Measurements from ENCODE around the gene FTCDNL1. TPM values are rescaled to one million over a fixed set of nuclear protein-coding genes. Genes with fewer than 3 reads are reported as not detected.

FTCDNL1 gene
- polyA plus RNA-seq, 2 of the 4 experiments (the other 2 are of a cell fraction) = 2.1 to 5.2 TPM

DNA sequence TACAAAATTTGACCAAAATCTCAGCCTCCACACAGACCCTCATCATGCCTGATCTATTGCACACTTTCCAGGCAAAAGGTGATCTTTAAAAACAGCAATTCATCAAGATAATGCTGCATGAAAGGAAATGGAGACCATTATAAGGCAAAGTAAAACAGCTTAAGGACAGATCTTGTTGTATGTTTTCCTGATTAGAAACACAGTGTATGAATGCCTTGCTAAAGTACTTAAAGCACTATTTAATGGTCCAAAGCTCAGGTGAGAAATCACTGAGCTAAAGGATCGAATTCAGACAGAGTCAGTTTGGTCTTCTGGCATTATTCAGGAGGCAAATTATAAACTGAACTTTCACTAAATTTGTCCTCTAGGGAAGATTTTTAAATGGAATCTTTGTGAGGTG is 18.7 kb upstream of the FTCDNL1 start (continued):
- TF ChIP-seq CEBPB (IDR thresholded peaks at IDR 0.05) (no peak), HDAC2 (IDR thresholded peaks at IDR 0.05) (no peak), KDM1A (IDR thresholded peaks at IDR 0.05; ENCODE audit: low read depth) (no peak), JUNB (IDR thresholded peaks at IDR 0.05) (no peak), ESRRA (IDR thresholded peaks at IDR 0.05; ENCODE audit: borderline replicate concordance, low read length) (no peak), SREBF2 (IDR thresholded peaks at IDR 0.05) (no peak), NPAS2 (CRISPR knock-in tag; IDR thresholded peaks at IDR 0.05; ENCODE audit: borderline replicate concordance) (no peak), TFCP2L1 (CRISPR knock-in tag; IDR thresholded peaks at IDR 0.05) (no peak)

DNA sequence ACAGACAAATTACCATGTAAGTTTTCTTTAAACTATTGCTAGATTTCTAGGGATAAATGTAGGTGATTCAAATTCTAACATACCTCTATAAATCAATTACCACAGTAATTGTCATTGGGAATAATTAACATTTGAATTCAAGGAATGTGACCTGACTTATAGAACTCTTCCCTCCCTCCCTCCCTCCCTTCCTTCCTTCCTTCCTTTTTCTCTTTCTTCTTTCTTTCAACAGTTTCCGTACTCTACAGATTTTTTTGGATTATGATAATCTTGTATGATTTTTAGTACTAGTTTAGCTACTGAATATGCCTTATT is 18.2 kb upstream of the FTCDNL1 start:
- DNase-seq (ENCODE audit: low read depth in 1 of 2, low spot score in 1 of 2) = no peak
- TF ChIP-seq RAD21 (conservative IDR thresholded peaks at IDR 0.05 in 1 of 2, IDR thresholded peaks at IDR 0.05 in 1 of 2) (no peak), FOXS1 (CRISPR knock-in tag; IDR thresholded peaks at IDR 0.05) (no peak), SMC3 (IDR thresholded peaks at IDR 0.05) (no peak), EP300 (IDR thresholded peaks at IDR 0.05) (no peak), HOXB5 (CRISPR knock-in tag; IDR thresholded peaks at IDR 0.05) (no peak), NFE2L2 (conservative IDR thresholded peaks at IDR 0.05; ENCODE audit: low read length) (no peak), CEBPB (IDR thresholded peaks at IDR 0.05) (no peak), FOSL2 (IDR thresholded peaks at IDR 0.05) (no peak), FOSL2 (CRISPR knock-in tag; IDR thresholded peaks at IDR 0.05) (no peak), MAFK (IDR thresholded peaks at IDR 0.05; ENCODE audit: partially characterized antibody) (no peak), HEYL (CRISPR knock-in tag; IDR thresholded peaks at IDR 0.05) (no peak), EHF (CRISPR knock-in tag; IDR thresholded peaks at IDR 0.05) (no peak)
- TF ChIP-seq, protein P1, sequence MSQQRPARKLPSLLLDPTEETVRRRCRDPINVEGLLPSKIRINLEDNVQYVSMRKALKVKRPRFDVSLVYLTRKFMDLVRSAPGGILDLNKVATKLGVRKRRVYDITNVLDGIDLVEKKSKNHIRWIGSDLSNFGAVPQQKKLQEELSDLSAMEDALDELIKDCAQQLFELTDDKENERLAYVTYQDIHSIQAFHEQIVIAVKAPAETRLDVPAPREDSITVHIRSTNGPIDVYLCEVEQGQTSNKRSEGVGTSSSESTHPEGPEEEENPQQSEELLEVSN (IDR thresholded peaks at IDR 0.05; ENCODE audit: borderline replicate concordance, low read depth) = no peak
- TF ChIP-seq, protein P2, sequence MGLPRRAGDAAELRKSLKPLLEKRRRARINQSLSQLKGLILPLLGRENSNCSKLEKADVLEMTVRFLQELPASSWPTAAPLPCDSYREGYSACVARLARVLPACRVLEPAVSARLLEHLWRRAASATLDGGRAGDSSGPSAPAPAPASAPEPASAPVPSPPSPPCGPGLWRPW (IDR thresholded peaks at IDR 0.05) = no peak
- TF ChIP-seq, protein P3, sequence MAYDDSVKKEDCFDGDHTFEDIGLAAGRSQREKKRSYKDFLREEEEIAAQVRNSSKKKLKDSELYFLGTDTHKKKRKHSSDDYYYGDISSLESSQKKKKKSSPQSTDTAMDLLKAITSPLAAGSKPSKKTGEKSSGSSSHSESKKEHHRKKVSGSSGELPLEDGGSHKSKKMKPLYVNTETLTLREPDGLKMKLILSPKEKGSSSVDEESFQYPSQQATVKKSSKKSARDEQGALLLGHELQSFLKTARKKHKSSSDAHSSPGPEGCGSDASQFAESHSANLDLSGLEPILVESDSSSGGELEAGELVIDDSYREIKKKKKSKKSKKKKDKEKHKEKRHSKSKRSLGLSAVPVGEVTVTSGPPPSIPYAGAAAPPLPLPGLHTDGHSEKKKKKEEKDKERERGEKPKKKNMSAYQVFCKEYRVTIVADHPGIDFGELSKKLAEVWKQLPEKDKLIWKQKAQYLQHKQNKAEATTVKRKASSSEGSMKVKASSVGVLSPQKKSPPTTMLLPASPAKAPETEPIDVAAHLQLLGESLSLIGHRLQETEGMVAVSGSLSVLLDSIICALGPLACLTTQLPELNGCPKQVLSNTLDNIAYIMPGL (CRISPR knock-in tag; IDR thresholded peaks at IDR 0.05; ENCODE audit: borderline replicate concordance) = no peak
- TF ChIP-seq, protein P4, sequence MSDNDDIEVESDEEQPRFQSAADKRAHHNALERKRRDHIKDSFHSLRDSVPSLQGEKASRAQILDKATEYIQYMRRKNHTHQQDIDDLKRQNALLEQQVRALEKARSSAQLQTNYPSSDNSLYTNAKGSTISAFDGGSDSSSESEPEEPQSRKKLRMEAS (IDR thresholded peaks at IDR 0.05) = no peak
- ChIA-PET CTCF (interaction anchor here (0.9 kb wide), 1 partner anchor 19 kb away, joined by 3 read pairs; no protein-coding TSS in a partner anchor), POLR2A (no interaction called here)
- Histone ChIP-seq H3K27ac (no peak overlapping the region), H3K4me3 (no peak overlapping the region), H3K9me3 (peaks cover 7% of the 10 kb centered on the region; the same call in 2 of the 3 replicates), H3K4me1 (no peaks in the 10 kb centered on the region), H3K4me2 (no peak overlapping the region)
- no peak for ATAC-seq
- 58% methylated on average over 1 of the region's 1 CpG for WGBS (ENCODE audit: missing lambda C conversion rate)
- no peak for FAIRE-seq

DNA sequence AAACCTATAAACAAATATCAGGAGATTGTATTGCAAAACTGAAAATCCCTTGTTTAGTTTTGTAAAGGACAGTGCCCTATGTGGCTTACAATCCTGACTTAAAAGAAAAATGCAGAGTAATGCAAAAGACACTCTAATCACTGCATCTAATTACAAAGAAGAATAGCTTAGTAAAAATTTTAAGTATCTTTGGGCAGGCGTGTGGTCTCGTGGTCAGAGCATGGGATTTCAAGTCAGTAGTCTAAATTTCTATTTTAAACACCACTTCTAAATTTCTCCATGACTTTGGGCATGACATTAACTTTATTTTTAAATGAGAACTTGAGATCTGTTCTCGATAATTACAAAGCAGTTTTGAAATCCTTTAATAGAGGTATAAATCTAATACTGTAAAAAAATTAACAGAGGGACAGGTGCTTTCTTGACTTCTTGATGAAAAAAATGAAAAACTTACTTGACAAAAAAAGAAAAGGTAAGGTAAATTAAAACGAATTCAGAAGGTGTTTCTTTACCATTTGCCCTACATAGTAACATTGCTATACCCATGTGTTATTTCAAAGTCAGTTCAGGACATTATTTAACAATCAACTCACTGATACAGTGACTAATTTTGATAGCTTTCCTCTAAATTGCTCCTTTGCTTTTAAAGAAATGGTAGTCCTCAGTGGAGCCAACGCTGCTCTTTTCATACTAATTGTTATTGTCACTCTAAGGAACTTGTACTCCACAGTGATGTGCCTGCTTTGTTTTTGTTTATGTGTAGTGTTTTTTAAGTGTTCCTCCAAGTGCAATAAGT is 17.6 kb upstream of the FTCDNL1 start:
- Histone ChIP-seq H3K9me3 (peaks cover 2% of the 10 kb centered on the region; the same call in 1 of the 3 replicates), H3K4me1 (no peaks in the 10 kb centered on the region), H3K27ac (no peak overlapping the region), H3K4me2 (no peak overlapping the region), H3K4me3 (no peak overlapping the region)
- FAIRE-seq = no peak
- no peak for TF ChIP-seq POLR2AphosphoS2 (conservative IDR thresholded peaks at IDR 0.05; ENCODE audit: low read length)
- TF ChIP-seq SREBF2 (IDR thresholded peaks at IDR 0.05) = no peak
- no peak for TF ChIP-seq ZFP36 (IDR thresholded peaks at IDR 0.05; ENCODE audit: borderline replicate concordance, partially characterized antibody)
- TF ChIP-seq, protein P5, sequence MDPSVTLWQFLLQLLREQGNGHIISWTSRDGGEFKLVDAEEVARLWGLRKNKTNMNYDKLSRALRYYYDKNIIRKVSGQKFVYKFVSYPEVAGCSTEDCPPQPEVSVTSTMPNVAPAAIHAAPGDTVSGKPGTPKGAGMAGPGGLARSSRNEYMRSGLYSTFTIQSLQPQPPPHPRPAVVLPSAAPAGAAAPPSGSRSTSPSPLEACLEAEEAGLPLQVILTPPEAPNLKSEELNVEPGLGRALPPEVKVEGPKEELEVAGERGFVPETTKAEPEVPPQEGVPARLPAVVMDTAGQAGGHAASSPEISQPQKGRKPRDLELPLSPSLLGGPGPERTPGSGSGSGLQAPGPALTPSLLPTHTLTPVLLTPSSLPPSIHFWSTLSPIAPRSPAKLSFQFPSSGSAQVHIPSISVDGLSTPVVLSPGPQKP (IDR thresholded peaks at IDR 0.05; ENCODE audit: low read depth, low read length) = no peak
- DNase-seq (ENCODE audit: low read depth in 1 of 2, low spot score in 1 of 2) = no peak
- ChIA-PET CTCF (no interaction called here), POLR2A (no interaction called here)
- WGBS (ENCODE audit: missing lambda C conversion rate) = 24% methylated on average over 5 of the region's 5 CpGs
- no peak for ATAC-seq

All from A549 (cell line).